H1 (cell line): ENCODE data around the gene RPIA. TPM values are rescaled to one million over a fixed set of nuclear protein-coding genes. Genes with fewer than 3 reads are reported as not detected.

ENCODE experiments used
- CBX5 ChIP-seq: fragments of 300-800, 300-1000 bp; sonication (generic); IDR thresholded peaks from 2 replicates; pipeline ENCODE4 v1.7.1; 2016; ENCODE audit warnings: antibody characterized with exemption, low read length, low read depth
- CHD7 ChIP-seq: fragments of 300-600 bp; sonication (generic); IDR thresholded peaks from 2 replicates; pipeline ENCODE4 v1.7.1; 2012; ENCODE audit warnings: low read length, moderate library complexity, mild to moderate bottlenecking, inconsistent platforms; ENCODE audit not compliant: insufficient replicate concordance
- CTBP2 ChIP-seq: IDR thresholded peaks from 2 replicates; pipeline ENCODE4 v1.7.0; 2011; ENCODE audit warnings: borderline replicate concordance, mild to moderate bottlenecking, moderate library complexity, mixed read lengths, low read length; ENCODE audit not compliant: insufficient read depth, insufficient read length
- MAFK ChIP-seq: IDR thresholded peaks from 2 replicates; pipeline ENCODE4 v1.6.1; 2012; ENCODE audit warnings: low read depth, mild to moderate bottlenecking, improper control_type of control experiment, low read length
- NANOG ChIP-seq: IDR thresholded peaks from 2 replicates; pipeline ENCODE4 v1.6.1; 2011; ENCODE audit warnings: low read length, low read depth, mild to moderate bottlenecking, inconsistent platforms; ENCODE audit not compliant: insufficient read depth, poor library complexity, severe bottlenecking
- PHF8 ChIP-seq: fragments of 200-600 bp; sonication (generic); conservative IDR thresholded peaks from 2 replicates; pipeline ENCODE4 v1.7.1; 2012; ENCODE audit warnings: low read depth, mild to moderate bottlenecking, inconsistent platforms, low read length, moderate library complexity
- POLR2A ChIP-seq, 2 experiments: IDR thresholded peaks; 1 replicate in 1 of 2; 2 replicates in 1 of 2; pipeline ENCODE4 v1.6.1; 2011; ENCODE audit warnings: low read depth in 2 of 2, low read length in 2 of 2, mild to moderate bottlenecking in 2 of 2; ENCODE audit errors: control extremely low read depth in 1 of 2
- SIX5 ChIP-seq: IDR thresholded peaks from 2 replicates; pipeline ENCODE4 v1.6.1; 2011; ENCODE audit warnings: mild to moderate bottlenecking, low read depth, low read length
- SP2 ChIP-seq: IDR thresholded peaks from 2 replicates; pipeline ENCODE4 v1.6.1; 2012; ENCODE audit warnings: mild to moderate bottlenecking, low read length, inconsistent platforms
- SRF ChIP-seq: IDR thresholded peaks from 2 replicates; pipeline ENCODE4 v1.6.1; 2011; ENCODE audit warnings: mild to moderate bottlenecking, low read depth, low read length, moderate library complexity
- TBP ChIP-seq: IDR thresholded peaks from 2 replicates; pipeline ENCODE4 v1.6.1; 2011; ENCODE audit warnings: low read depth, low read length, improper control_type of control experiment
- TCF12 ChIP-seq: IDR thresholded peaks from 2 replicates; pipeline ENCODE4 v1.6.1; 2011; ENCODE audit warnings: low read depth, mild to moderate bottlenecking, low read length
- TEAD4 ChIP-seq: IDR thresholded peaks from 2 replicates; pipeline ENCODE4 v1.6.1; 2012; ENCODE audit warnings: low read depth, low read length, inconsistent platforms, mixed read lengths
- polyA plus RNA-seq, 7 experiments: library from polyadenylated mRNA; depleted of rRNA in 3 of 7; stranded (reverse) in 5 of 7; unstranded in 2 of 7; fragments of >200 nt in 5 of 7; fragments of 200-250 nt in 2 of 7; gene quantifications; 1 replicate in 5 of 7; 2 replicates in 1 of 7; 4 replicates in 1 of 7; pipeline versions ENCODE4 v1.2.1 to v1.2.3, GENCODE V29; 2011 to 2013; ENCODE audit warnings: missing spikeins in 2 of 7, mixed read lengths in 2 of 7
- total RNA-seq: library from RNA; stranded (reverse); fragmentation: NEBNext Ultra II Directional; extraction: Animal tissue kit (Norgen Biotek cat#: 25700); gene quantifications from 2 replicates; pipeline ENCODE4 v1.2.1, GENCODE V29; 2021

The RPIA gene
- total and polyA plus RNA-seq, 2 of the 8 experiments (the other 6 are each of a cell fraction or from before 2014, with no cell fraction given) = 13.1 to 24.0 TPM

- no peak for TF ChIP-seq CHD7
- TF ChIP-seq CTBP2 = no peak
- TF ChIP-seq POLR2A (IDR thresholded peaks at IDR 0.05; ENCODE audit: control extremely low read depth in 1 of 2, low read depth in 2 of 2, low read length in 2 of 2) = no peak
- no peak for TF ChIP-seq TEAD4
- TF ChIP-seq TBP = no peak
- no peak for TF ChIP-seq MAFK
- no peak for TF ChIP-seq TCF12
- TF ChIP-seq SP2 = no peak
- TF ChIP-seq PHF8 = no peak
- TF ChIP-seq NANOG = no peak
- no peak for TF ChIP-seq SRF
- no peak for TF ChIP-seq CBX5
- TF ChIP-seq SIX5 = no peak
- TF ChIP-seq, all 59 proteins: peak for 0
These were observed 65.6 kb downstream of the RPIA start (continued) for GRCh38 chr2:88757025-88757424.
